ENCODE results near the gene FYCO1.
"Not testable (repeated sequence)": the region's sequence is repeated elsewhere in the genome, so short reads cannot be mapped to it uniquely, and the experiment has no call there.

The FYCO1 gene

DNA sequence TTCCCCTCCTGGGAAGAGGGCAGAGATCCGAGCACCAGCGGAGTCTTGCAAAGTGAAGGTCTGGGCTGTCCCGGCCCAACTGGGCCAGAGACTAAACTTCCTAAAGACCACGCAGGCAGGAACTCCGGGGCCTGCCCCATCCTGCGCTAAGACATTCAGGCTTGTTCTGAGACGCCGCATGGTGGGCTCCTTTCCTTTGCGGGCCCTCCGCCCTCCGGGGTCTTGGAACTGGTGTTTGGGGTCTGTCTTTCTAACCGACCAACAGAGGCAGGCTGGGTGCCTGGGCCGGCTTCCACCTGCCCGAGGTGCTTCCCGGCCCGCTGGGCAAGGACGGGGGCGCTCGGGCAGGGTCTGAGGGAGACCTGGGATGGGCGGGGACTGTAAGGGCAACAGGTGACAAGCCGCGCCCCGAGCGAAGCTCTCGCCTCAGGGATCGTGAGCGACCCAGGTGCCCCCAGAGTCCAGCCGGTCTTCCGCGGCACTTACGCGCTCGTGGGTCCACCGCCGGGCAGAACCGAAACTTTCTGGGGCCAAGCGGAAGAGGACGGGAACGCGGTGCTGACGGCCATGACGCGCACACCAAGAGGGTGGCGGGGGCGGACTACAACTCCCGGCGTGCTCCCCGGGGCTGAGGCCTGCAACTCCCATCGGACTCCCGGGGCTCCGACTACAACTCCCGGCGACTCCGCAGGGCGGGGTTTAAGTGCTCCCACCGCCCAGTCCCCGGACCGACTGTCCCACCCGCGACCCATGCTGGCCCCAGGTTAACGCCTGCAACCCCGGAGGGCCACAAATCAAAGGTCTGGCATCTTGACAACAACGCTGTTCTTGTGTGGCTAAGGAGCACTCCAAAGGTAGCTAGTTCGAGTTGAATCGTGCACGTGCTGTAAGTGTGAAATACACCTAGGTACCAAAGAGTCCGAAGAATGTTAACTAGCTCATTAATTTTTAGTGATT lies at the start of gene FYCO1:
Gene FYCO1 (minus strand): TSS at position 589 of the 957 bp plus-strand sequence. CDS start 10,914 bp downstream, outside the sequence.
- in situ Hi-C loops (cut with MboI; ENCODE audit: low sequenced_read_pairs), result no loop called here

DNA sequence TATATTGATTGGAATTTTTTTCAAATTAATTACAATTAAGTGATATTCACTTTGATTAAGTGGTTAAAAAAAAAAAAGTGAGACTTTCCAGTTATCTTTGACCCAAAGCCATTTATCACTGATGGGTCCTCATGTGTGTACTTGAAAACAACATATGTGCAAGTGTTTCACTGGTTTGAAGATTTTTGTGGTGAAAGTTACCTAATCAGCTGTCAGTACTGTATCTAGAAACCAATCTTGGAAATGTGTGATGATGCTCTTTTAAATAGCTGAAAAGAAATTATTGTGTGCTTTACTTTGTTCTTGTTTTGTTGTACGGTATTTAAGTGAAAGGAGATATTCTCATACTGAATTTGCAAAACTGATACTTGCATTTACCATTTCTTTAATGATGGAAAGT lies 43.3 kb upstream of the FYCO1 start:
- in situ Hi-C loops (cut with MboI; ENCODE audit: low sequenced_read_pairs), result no loop called here

DNA sequence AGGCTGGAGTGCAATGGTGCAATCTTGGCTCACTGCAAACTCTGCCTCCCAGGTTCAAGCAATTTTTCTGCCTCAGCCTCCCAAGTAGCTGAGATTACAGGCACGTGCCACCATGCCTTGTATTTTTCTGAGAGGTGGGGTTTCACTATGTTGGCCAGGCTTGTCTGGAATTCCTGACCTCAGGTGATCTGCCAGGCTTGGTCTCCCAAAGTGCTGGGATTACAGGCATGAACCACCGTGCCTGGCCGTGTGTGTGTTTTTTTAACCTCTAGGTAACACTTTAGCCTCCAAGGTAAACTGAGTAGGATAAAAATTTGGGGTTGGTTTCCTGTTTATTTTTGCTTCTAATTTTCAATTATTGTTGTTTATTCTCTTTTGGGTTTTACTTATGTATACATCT lies 42.4 kb upstream of the FYCO1 start:
- in situ Hi-C loops (cut with MboI; ENCODE audit: low sequenced_read_pairs), result not testable (repeated sequence)

DNA sequence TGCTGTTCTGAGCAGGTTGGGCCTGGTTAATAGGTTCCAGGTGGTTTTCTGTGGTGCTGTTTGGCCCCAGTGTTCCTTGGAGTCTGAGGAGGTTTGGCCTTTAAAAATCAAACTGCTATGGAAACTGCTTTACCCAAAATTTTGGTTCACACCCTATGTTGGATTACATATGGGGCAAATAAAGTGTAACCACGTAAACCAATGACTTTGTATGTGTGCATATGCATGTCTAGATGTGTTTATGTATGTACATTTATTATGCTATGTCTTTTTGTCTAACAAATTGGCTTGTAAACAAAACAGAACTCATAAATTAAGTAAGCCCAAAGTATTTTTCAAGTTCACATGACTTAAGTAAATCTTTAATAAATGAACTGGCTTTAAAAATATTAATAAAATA lies 40.6 kb upstream of the FYCO1 start:
- in situ Hi-C loops (cut with MboI; ENCODE audit: low sequenced_read_pairs), result no loop called here

DNA sequence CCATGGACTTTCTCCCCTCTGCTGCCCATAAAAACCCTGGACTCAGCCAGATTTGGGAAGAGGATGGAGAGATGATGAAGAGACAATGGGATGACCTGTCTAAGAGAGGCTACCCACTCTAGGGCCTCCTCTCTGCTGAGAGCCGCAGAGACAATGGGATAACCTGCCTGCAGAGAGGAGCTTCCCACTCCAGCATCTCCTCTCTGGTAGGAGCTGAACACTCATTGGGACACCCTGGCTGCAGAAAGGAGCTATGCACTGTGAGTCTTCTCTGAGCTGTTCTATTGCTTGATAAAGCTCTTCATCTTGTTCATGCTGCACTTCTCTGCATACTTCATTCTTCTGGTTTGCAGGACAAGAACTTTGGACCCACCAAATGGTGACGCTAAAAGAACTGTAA lies 36.1 kb upstream of the FYCO1 start:
- in situ Hi-C loops (cut with MboI; ENCODE audit: low sequenced_read_pairs), result no loop called here

DNA sequence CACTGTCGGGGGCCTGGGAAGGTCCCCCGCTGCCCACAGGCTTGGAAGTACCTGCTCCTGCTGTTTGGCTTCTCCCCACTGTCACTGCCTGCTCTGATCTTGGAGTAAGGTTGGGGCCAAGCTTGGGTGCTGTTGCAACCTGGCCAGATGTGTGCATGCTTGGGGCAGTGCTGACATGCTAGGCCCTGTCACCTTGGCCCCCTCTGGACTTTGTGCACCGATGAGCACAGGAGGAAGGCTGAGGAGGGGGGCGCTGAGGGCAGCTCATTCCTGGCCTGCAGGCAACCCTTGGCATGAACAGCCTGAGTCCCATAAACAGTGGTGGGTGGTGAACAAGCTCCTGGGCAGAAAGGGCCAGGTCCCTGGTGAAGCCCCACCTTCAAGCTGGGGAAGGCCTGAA lies 35.6 kb upstream of the FYCO1 start:
- in situ Hi-C loops (cut with MboI; ENCODE audit: low sequenced_read_pairs), result no loop called here

DNA sequence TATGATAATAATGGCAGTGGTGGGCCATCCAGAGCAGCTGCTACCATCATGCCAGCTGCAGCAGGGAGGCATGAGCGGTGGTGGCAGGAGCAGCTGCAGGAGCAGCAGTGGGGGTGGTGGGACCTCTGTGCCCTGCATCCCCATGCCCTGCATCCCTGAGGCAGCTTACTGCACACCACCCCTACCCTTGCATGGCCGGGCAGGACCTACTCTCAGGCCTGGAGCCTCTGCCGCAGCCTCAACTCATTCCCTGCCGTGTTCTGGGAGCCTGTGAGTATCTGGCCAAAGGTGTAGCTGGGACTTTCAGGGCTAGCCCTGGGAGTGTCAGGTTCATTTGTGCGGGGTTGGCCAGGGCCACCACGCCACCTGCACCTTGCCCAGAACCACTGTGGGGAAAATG lies 35.0 kb upstream of the FYCO1 start:
- in situ Hi-C loops (cut with MboI; ENCODE audit: low sequenced_read_pairs), result no loop called here

DNA sequence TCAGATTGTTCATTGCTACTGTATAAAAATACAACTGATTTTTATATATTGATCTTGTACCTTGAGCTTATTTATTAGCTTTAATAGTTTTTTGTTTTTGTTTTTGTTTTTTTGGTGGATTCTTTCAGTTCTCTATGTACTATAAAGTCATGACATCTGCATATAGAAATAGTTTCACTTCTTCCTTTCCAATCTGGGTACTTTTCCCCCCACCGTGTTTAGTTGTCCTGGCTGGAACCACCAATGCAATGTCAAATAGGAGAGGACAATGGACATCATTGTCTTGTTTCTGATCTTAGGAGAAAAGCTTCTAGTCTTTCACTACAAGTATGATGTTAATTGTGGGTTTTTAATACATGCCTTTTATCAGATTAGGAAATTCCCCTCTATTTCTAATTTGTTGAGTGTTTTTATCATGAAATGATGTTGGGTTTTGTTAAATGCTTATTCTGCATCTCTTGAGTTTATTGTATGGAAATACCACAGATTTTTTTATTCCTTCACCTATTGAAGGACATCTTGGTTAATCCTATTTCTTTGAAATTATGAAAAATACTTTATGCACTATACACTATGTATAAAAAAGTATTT lies 34.4 kb upstream of the FYCO1 start:
- in situ Hi-C loops (cut with MboI; ENCODE audit: low sequenced_read_pairs), result no loop called here

DNA sequence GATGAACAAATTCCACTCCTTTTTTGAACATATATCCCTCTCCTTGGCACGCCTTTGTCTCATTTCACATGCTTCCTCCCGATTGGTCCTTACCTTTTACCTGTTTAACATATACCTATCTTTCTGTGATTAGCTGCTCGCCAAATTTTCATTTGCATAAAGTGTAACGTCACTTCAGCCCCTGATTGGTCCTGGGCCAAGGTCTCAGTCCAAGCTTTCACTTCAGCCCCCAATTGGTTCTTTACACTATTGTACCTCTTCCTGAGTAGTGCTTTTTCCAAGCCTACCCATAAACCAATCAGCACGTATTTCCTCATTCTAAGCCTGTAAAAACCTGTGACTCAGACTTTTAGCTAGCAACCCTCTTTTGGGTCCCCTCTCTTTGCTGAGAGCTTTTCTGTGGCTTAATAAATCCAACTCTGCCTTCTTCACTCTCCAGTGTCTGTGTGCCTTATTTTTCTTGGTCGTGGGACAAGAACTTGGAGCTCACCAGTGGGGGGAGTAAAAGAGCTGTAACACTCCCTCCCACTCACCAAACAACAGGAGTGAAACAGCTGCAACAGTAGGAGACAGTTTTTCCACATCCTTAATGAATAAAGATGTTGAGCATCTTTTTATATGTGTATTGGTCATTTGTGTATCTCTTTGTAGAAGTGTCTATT lies 32.2 kb upstream of the FYCO1 start:
- in situ Hi-C loops (cut with MboI; ENCODE audit: low sequenced_read_pairs), result no loop called here

DNA sequence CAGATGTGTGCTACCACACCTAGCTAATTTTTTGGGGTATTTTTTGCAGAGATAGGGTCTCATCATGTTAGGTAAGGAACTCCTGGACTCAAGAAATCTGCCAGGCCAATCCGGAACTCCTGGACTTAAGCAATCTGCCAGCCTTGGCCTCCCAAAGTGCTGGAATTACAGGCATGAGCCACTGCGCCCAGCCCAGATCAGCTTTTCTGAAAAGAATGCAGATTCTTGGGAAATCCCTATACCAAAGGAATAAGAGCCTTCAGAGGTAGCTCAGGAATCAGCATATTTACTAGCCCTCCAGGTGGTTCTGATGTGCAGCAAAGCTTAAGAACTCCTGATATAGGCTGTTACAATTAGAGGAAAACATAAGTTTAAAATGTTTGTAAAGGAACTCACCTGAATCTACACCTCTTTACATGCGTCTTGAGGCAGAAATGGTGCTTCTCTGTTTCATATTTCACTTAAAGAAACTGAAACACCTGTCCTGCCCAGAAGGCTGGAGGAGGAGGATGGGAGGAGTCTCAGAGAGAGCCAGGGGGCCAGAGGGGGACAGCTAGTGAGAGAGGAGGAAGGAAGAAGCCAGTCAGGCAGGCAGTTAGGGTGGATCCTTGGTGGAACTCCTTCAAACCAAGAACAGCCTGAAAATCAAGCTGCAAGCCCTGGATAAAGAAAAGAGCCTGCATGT lies 31.5 kb upstream of the FYCO1 start, which contains the start of gene XCR1:
Gene XCR1 (minus strand): TSS at position 463 of the 685 bp plus-strand sequence. CDS start 5,536 bp downstream, outside the sequence.
- in situ Hi-C loops (cut with MboI; ENCODE audit: low sequenced_read_pairs), result no loop called here

DNA sequence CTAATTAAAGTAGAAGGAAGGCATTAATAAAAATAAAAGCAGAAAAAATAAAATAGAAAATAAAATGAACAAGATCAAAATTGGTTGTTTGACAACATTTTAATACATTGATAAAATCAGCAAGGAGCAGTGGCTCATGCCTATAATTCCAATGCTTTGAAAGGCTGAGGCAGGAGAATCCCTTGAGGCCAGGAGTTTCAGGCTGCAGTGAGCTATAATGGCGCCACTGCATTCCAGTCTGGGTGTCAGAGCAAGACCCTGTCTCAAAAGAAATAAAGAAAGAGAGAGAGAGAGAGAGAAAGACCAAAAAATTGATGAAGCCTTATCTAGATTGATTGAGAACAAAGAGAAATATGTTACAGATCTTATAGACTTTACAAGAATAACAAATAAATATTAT lies 29.5 kb upstream of the FYCO1 start:
- in situ Hi-C loops (cut with MboI; ENCODE audit: low sequenced_read_pairs), result no loop called here

DNA sequence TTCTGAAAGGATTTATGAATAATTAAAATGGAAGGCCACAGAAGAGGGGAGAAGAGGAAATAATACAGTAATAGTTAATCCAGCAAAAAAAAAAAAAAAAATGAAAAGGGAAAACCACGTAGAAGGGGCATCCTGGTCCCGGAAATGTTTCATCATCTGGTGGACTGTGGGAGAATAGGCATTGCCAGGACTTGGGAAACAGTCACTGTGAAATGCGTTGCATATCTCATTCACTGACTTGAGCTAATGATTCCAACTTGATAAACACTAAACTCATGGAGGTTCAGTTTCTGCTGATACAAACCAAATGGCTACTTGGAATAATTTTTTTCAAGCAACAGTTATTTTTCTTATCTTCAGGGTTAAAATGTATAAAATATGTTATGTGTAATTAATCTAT lies 28.5 kb upstream of the FYCO1 start:
- in situ Hi-C loops (cut with MboI; ENCODE audit: low sequenced_read_pairs), result no loop called here

DNA sequence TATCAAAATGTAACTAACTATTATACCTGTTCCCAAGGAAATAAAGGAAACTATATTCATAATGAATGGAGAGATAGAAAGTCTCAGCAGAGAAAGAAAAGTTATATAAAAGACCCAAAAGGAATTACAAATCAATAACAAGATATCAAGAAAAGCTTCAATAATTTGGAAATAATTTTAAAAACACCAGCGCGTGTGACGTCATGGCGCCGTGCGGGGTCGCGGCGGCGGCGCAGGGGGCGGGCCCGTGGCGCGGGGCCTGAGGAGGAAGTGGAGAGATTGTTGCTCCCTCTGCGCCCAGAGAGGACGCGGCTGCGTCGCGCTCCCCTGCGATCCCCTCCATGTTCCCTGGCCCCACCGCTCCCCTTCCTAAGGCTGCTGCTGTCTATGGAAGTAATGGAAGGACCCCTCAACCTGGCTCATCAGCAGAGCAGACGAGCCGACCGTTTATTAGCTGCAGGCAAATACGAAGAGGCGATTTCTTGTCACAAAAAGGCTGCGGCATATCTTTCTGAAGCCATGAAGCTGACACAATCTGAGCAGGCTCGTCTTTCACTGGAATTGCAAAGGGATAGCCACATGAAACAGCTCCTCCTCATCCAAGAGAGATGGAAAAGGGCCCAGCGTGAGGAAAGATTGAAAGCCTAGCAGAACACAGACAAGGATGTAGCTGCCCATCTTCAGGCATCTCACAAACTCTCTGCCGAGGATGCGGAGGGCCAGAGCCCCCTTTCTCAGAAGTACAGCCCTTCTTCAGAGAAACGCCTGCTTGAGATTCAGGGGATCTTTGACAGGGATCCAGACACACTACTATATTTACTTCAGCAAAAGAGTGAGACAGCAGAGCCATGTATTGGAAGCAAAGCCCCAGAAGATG lies 27.5 kb upstream of the FYCO1 start:
- in situ Hi-C loops (cut with MboI; ENCODE audit: low sequenced_read_pairs), result no loop called here

DNA sequence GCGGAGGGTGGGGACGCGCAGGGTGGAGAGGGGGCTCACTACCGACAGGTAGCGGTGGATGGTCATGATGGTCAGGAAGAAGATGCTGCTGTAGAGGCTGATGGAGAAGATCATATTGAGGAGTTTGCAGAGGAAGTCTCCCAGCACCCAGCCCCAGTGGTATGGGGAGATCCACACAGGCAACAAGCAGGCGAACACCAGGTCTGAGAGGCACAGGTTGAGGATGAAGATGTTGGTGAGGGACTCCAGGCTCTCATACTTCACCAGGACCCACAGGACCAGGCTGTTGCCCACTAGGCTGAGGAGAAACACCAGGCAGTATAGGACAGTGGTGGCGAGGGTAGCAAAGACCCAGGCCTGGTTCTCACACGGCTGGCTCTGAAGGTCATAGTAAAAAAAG lies 25.9 kb upstream of the FYCO1 start:
- in situ Hi-C loops (cut with MboI; ENCODE audit: low sequenced_read_pairs), result no loop called here

DNA sequence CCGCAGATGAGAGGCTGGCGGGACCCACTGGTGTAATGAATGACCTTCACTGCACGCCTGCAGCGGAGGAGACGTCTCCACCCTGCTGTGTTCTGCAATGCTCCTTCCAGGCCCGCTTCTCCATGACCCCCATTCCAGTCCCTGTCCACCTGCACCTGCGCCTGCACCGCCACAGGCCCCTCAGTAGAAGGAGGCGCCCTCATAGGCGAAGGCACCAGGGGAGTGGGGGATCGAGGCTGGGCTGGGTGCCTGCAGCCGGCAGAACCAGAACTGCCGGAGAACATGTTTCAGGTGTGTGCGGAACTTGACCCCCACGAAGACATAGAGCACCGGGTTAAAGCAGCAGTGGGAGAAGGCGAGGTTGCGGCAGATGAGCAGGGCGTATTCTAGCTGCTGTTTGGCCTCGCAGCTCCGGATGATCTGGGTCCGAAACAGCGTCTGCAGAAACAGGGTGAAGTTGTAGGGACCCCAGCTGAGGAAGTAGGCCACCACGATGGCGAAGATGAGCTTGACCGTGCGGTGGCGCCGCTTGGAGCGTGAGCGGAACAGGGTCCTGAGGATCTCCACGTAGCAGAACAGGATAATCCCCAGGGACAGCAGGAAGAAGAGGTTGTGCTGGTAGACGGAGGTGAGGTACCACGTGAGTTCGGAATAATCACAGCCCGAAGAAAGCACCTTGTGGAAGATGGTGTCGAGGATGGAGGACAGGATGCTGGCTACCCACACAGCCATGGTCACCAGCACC lies 25.3 kb upstream of the FYCO1 start:
- in situ Hi-C loops (cut with MboI; ENCODE audit: low sequenced_read_pairs), result no loop called here

DNA sequence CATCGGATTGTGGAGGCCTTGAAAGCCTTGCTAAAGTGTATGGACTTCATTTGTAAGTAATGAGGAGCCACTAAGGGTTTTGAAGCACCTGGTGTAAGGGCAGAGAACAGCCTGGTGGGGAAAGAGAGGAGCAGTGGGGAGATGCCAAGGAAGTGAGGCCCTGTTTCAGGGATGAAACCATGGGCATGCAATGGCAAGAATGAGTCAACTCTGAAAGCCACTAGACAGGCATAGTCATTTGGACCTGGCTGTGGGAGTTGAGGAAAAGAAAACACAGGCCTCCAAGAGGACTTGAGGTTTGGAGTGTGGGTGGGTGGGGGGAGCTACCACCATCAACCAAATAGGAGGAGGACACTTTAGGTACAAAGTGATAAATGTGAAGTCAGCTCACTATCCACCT lies 24.1 kb upstream of the FYCO1 start:
- in situ Hi-C loops (cut with MboI; ENCODE audit: low sequenced_read_pairs), result no loop called here

DNA sequence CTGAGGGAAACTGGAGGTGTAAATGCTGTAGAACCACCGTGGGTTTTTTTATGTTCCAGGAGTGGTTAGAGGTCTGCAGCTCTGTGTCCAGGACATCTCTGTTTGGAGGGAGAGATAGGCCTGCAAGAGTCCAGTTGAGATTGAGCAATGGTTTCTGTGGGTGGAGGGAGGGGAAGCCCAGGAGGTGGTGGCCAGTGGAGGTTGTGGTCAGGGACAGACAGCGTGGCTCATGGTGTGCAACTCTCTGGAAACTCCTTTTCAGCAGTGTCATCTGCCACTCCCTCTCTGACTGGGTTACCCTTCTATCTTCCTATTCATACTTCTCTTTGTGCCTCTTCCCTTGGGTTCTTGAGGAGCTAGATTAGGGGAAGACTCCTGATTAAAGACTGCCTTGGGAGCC lies 22.1 kb upstream of the FYCO1 start:
- in situ Hi-C loops (cut with MboI; ENCODE audit: low sequenced_read_pairs), result no loop called here

DNA sequence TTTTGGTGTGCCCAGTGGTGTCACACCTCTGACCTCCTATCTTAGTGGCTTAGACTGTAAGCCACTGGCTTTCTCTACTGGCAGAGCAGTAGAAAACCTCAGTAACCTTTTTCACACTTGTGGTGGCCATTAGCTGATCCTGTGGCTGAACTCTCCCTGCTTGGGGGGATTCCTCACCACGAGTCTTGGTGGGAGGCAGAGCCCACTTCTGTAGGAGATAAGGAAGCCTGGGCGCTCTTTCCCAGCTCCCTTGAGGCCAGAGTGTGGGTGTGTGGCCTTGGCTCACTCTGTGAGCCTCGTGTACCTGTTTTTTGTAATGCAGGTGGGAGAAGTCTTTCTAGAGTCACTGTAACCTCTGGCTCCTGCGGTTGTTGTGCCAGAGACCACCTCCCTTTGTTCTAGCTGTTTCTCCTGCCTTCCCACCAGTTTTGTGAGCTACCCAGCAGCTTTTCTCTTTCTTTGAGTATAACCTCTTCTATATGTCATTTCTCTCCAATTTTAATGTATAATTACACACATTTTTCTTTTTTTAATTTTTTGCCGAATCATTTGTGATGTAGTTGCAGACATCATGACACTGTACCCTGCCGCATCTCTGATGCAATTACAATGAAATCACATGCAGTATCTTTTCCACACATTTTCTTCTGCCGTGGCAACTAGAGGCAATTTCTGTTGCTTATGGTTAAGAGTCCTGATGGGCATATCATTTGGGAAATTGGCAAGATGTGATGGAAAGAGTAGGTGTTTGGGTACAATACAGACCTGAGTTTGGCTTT lies 17.9 kb upstream of the FYCO1 start:
- in situ Hi-C loops (cut with MboI; ENCODE audit: low sequenced_read_pairs), result no loop called here

DNA sequence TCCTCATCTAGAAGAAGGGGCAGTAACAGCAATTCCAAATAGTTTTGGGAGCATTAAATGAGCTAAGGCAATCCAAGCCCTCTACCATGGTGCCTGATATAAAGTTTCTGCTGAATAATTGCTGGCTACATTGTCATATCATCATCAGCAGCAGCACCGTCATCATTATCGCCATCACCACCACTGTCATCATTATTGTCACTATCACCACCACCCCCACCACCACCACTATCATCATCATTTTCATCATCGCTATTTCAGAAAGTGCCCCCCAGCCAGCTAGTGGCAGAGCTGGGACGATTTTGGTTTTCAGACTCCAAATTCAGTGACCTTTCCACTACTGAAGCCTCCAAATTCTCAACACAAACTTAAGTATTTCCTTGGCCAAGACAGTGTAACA lies 16.6 kb upstream of the FYCO1 start:
- in situ Hi-C loops (cut with MboI; ENCODE audit: low sequenced_read_pairs), result no loop called here

All from HL-60/S4 treated with retinoic acid at 250 ng/mL for 4 days and 3 days (cell line).